ENCODE data around the gene STPG3. TPM values are rescaled to one million over a fixed set of nuclear protein-coding genes. Genes with fewer than 3 reads are reported as not detected.

The STPG3 gene
- total RNA-seq: 0.95 TPM in 1 of 2 replicates, not detected in the other
- polyA plus RNA-seq: 3.2 and 3.3 TPM in 2 replicates

DNA sequence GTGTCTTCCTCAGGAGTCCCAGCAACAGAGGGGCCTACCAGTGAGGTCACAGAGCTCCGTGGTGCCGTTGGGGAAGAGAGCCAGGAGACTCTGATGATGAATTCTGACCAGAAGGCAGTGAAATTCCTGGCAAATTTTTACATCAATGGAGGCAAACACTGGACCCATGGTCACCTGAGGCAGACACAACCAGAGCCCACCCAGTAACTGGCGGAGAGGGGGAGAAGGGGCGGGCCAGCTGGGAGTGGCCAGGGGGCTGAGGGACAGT is at the start of gene STPG3:
Gene STPG3 (plus strand): TSS at position 93 of the 268 bp plus-strand sequence. CDS start 1 bp downstream, at position 94.
- TF ChIP-seq CTCF (IDR thresholded peaks at IDR 0.05; ENCODE audit: low read depth, low read length): no peak
- Histone ChIP-seq H3K4me1 (ENCODE audit: low read depth) (peaks cover 22% of the 10 kb centered on the region), H3K27me3 (no peaks in the 10 kb centered on the region), H3K36me3 (no peaks in the 10 kb centered on the region), H3K27ac (no peak within 1 kb of the TSS), H3K9me3 (ENCODE audit: low read depth) (no peaks in the 10 kb centered on the region), H3K4me3 (no peak within 1 kb of the TSS)
- DNase-seq (ENCODE audit: low read depth in 1 of 2, low spot score in 1 of 2): no peak

DNA sequence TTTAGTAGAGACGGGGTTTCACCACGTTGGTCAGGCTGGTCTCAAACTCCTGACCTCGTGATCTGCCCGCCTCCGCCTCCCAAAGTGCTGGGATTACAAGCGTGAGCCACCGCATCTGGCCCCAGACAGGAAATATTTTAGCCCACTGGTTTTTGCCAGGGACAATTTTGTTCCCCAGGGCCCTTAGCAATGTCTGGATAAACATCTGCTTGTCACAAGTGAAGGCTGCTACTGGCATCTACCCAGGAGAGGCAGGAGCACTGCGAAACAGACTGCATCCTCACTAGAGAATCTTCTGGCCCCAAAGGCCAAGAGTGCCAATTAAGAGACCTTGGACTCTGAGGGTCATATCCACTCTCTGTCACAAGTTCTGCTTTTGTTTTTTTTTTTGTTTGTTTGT is 48.1 kb upstream of the STPG3 start:
- H3K4me3 ChIP-seq: no peak overlapping the region
- DNase-seq (ENCODE audit: low read depth in 1 of 2, low spot score in 1 of 2): no peak
- no peak overlapping the region for H3K27ac ChIP-seq
- H3K4me1 ChIP-seq (ENCODE audit: low read depth): peaks cover 48% of the 10 kb centered on the region
- no peak for TF ChIP-seq CTCF (IDR thresholded peaks at IDR 0.05; ENCODE audit: low read depth, low read length)
- no peaks in the 10 kb centered on the region for H3K27me3 ChIP-seq
- H3K36me3 ChIP-seq: no peaks in the 10 kb centered on the region
- H3K9me3 ChIP-seq (ENCODE audit: low read depth): no peaks in the 10 kb centered on the region

DNA sequence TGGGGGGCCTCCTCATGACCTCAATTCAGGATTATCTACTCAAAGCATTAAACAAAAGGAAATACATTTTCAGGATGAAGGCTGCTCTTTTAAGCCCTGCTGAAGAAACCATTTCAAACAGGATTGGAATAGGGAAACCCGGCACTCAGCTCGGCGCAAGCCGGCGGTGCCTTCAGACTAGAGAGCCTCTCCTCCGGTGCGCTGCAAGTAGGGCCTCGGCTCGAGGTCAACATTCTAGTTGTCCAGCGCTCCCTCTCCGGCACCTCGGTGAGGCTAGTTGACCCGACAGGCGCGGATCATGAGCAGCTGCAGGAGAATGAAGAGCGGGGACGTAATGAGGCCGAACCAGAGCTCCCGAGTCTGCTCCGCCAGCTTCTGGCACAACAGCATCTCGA is 46.4 kb upstream of the STPG3 start:
- no peaks in the 10 kb centered on the region for H3K36me3 ChIP-seq
- no peak for TF ChIP-seq CTCF (IDR thresholded peaks at IDR 0.05; ENCODE audit: low read depth, low read length)
- no peaks in the 10 kb centered on the region for H3K9me3 ChIP-seq (ENCODE audit: low read depth)
- peak overlapping the region; percentile 47 for H3K27ac ChIP-seq
- no peak for DNase-seq (ENCODE audit: low read depth in 1 of 2, low spot score in 1 of 2)
- H3K27me3 ChIP-seq: no peaks in the 10 kb centered on the region
- H3K4me1 ChIP-seq (ENCODE audit: low read depth): peaks cover 30% of the 10 kb centered on the region
- peak overlapping the region; percentile 86 for H3K4me3 ChIP-seq

DNA sequence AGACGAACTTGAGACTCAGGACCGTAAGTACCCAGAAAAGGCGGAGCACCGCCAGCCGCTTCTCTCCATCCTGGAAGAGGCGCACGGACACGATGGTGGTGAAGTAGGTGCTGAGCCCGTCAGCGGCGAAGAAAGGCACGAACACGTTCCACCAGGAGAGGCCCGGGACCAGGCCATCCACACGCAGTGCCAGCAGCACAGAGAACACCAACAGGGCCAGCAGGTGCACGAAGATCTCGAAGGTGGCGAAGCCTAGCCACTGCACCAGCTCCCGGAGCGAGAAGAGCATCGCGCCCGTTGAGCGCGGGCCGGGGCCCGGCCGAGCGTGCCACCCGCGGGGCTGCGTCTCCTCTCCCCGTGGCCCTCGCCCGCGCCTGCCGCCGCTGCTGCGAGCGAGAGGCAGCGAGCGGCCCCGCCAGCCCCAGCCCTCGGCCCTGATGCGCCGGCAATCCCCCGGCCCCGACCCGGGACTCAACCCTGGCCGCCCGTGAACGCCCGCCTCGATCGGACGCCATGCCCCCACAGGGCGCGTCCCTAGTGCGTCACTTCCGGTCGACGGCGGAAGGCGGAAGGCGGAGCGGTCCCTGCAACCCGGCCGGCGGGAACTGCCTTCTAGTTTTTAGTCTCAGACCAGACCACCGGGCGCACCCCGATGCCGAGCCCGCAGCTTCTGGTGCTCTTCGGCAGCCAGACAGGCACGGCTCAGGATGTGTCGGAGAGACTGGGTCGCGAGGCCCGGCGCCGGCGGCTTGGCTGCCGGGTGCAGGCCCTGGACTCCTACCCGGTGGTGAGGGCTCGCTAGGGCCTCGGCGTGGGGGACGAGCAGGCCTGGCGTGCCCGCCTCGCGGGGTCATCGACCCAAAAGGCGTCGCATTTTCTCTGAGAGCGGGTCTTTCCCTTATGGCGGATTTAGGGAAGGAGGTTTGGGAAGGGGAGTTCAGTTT is 45.7 kb upstream of the STPG3 start, which contains the start of the genes NDOR1 and TMEM203:
Gene NDOR1 (plus strand): TSS at position 575 of the 944 bp plus-strand sequence. CDS start 78 bp downstream, at position 653.
Gene TMEM203 (minus strand): TSS at position 523 of the 944 bp plus-strand sequence. CDS start 234 bp downstream, at position 289.
- peaks cover 30% of the 10 kb centered on the region for H3K4me1 ChIP-seq (ENCODE audit: low read depth)
- TF ChIP-seq CTCF (IDR thresholded peaks at IDR 0.05; ENCODE audit: low read depth, low read length): no peak
- peak within 1 kb of the TSS; percentile 47 for H3K27ac ChIP-seq
- no peaks in the 10 kb centered on the region for H3K9me3 ChIP-seq (ENCODE audit: low read depth)
- DNase-seq (ENCODE audit: low read depth in 1 of 2, low spot score in 1 of 2): peak; percentile 87 to 93
- H3K36me3 ChIP-seq: no peaks in the 10 kb centered on the region
- no peaks in the 10 kb centered on the region for H3K27me3 ChIP-seq
- peak within 1 kb of the TSS; percentile 86 for H3K4me3 ChIP-seq

- no peaks in the 10 kb centered on the region for H3K36me3 ChIP-seq
- DNase-seq (ENCODE audit: low read depth in 1 of 2, low spot score in 1 of 2): no peak
- peaks cover 24% of the 10 kb centered on the region for H3K4me1 ChIP-seq (ENCODE audit: low read depth)
- TF ChIP-seq CTCF (IDR thresholded peaks at IDR 0.05; ENCODE audit: low read depth, low read length): no peak
- no peaks in the 10 kb centered on the region for H3K27me3 ChIP-seq
- H3K4me3 ChIP-seq: peak overlapping the region; percentile 86
- H3K27ac ChIP-seq: no peak overlapping the region
- H3K9me3 ChIP-seq (ENCODE audit: low read depth): no peaks in the 10 kb centered on the region
These were observed 44.5 kb upstream of the STPG3 start for GRCh38 chr9:137206602-137207001.
